Peyer's patch (tissue), 4 donors: ENCODE results near the gene WAS.

Experiments
- CTCF ChIP-seq, 6 experiments: fragments of 450-650 bp in 4 of 6; fragments of 200-600 bp in 2 of 6; sonication (generic) in 1 of 6; IDR thresholded peaks; one replicate each; pipeline ENCODE4 v1.5.1; 2017 to 2019; ENCODE audit warnings: antibody characterized with exemption in 6 of 6, mild to moderate bottlenecking in 3 of 6, moderate library complexity in 1 of 6
- POLR2A ChIP-seq, 2 donors: fragments of 450-650 bp; IDR thresholded peaks; one replicate each; pipeline ENCODE4 v1.5.1; 2017; ENCODE audit warnings: antibody characterized with exemption in 2 of 2, mild to moderate bottlenecking in 2 of 2, moderate library complexity in 2 of 2

DNA sequence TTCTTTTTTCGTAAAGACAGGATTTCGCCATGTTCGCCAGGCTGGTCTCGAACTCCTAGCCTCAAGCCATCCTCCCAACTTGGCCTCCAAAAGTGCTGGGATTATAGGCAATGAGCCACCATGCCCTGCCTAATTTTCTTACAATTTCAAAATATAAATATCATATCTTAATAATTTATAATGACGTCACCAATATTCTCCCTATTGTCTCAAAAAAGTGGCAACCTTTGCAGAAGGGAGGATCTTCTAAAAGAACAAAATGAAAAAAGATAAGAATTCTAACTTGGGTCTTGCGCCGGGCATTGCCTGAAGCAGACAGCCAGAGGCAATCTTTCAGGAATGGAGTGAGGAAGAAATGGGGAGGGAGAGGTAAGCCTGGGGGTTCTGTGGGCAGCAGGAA lies 37.9 kb upstream of the WAS start:
- TF ChIP-seq CTCF (IDR thresholded peaks at IDR 0.05) = no peak
- TF ChIP-seq POLR2A (IDR thresholded peaks at IDR 0.05) = no peak
